Activated B cell treated with CpG ODN at 0.5 μM for 24 hours (primary cell): ENCODE data around the gene MARCHF9. TPM values are rescaled to one million over a fixed set of nuclear protein-coding genes. Genes with fewer than 3 reads are reported as not detected.

Experiments used
- ATAC-seq: fragments of 200-7000 bp; cut with Tn5 transposase; one replicate; pipeline ENCODE4 v1.10.0; 2021; ENCODE audit warnings: low read depth, mild to moderate bottlenecking, moderate library complexity
- CTCF ChIA-PET: fragments of 350-600 bp; sonication (Branson Sonifier 250); formaldehyde crosslinking; loops from one replicate; lab custom pipeline; 2021; ENCODE audit warnings: antibody characterized with exemption; lab: Charles Lee
- POLR2A ChIA-PET: fragments of 350-600 bp; sonication (Branson Sonifier 250); formaldehyde crosslinking; loops from one replicate; lab custom pipeline; 2021; ENCODE audit warnings: antibody characterized with exemption; lab: Charles Lee
- DNase-seq: peaks from one replicate; pipeline ENCODE4 v3.0.0; 2022
- H3K27ac Mint-ChIP-seq: one replicate; pipeline ENCODE4 v1.8.0; 2020; ENCODE audit warnings: mixed read lengths
- H3K27me3 Mint-ChIP-seq: one replicate; pipeline ENCODE4 v1.8.0; 2021; ENCODE audit warnings: mixed read lengths
- H3K36me3 Mint-ChIP-seq: one replicate; pipeline ENCODE4 v1.8.0; 2021; ENCODE audit warnings: low read depth, mixed read lengths
- H3K4me1 Mint-ChIP-seq: one replicate; pipeline ENCODE4 v1.8.0; 2021; ENCODE audit warnings: mixed read lengths
- H3K4me3 Mint-ChIP-seq: one replicate; pipeline ENCODE4 v1.8.0; 2020; ENCODE audit warnings: mild to moderate bottlenecking, mixed read lengths
- H3K9me3 Mint-ChIP-seq: one replicate; pipeline ENCODE4 v1.8.0; 2020; ENCODE audit warnings: mixed read lengths
- intact Hi-C: fragments of 100-400 bp; cut with micrococcal nuclease; formaldehyde crosslinking; loops from one replicate; pipeline ENCODE4 v1.15.1; 2024
- total RNA-seq: library from RNA; stranded (reverse); gene quantifications from 2 replicates; pipeline ENCODE4 v1.2.3, GENCODE V29; 2022
- TF ChIP-seq, protein P1 (sequence below): fragments of 200-600 bp; IDR thresholded peaks from one replicate; pipeline ENCODE4 v1.8.0; 2022; ENCODE audit warnings: antibody characterized with exemption, mild to moderate bottlenecking

The MARCHF9 gene
- total RNA-seq, 1 donor from 2014 or later = 58.2 TPM

- Mint-ChIP-seq H3K27ac (no peak overlapping the region), H3K9me3 (no peaks in the 10 kb centered on the region), H3K36me3 (peaks cover 29% of the 10 kb centered on the region), H3K27me3 (peaks cover 13% of the 10 kb centered on the region), H3K4me1 (peaks cover 35% of the 10 kb centered on the region), H3K4me3 (peak overlapping the region; percentile 89)
- TF ChIP-seq, protein P1, sequence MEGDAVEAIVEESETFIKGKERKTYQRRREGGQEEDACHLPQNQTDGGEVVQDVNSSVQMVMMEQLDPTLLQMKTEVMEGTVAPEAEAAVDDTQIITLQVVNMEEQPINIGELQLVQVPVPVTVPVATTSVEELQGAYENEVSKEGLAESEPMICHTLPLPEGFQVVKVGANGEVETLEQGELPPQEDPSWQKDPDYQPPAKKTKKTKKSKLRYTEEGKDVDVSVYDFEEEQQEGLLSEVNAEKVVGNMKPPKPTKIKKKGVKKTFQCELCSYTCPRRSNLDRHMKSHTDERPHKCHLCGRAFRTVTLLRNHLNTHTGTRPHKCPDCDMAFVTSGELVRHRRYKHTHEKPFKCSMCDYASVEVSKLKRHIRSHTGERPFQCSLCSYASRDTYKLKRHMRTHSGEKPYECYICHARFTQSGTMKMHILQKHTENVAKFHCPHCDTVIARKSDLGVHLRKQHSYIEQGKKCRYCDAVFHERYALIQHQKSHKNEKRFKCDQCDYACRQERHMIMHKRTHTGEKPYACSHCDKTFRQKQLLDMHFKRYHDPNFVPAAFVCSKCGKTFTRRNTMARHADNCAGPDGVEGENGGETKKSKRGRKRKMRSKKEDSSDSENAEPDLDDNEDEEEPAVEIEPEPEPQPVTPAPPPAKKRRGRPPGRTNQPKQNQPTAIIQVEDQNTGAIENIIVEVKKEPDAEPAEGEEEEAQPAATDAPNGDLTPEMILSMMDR = no peak
- ATAC-seq = peak; percentile 13
- ChIA-PET POLR2A (interaction anchor here (0.6 to 6.7 kb wide), 4 partner anchors 8 to 1791 kb away, joined by 3 to 34 read pairs (median 4); partner anchors contain the start of genes CDK4, MARCHF9 and RAB5B), CTCF (interaction anchor here (1.3 to 4.7 kb wide), 2 partner anchors 8 to 140 kb away, joined by 7 to 20 read pairs; no protein-coding TSS in a partner anchor)
- no peak for DNase-seq
- intact Hi-C loops = loop anchor here (2.0 kb wide), 1 partner anchor 18 kb away; the partner anchor contains the start of gene TSFM
These were observed 9.7 kb downstream of the MARCHF9 start for GRCh38 chr12:57764662-57765002.

DNA sequence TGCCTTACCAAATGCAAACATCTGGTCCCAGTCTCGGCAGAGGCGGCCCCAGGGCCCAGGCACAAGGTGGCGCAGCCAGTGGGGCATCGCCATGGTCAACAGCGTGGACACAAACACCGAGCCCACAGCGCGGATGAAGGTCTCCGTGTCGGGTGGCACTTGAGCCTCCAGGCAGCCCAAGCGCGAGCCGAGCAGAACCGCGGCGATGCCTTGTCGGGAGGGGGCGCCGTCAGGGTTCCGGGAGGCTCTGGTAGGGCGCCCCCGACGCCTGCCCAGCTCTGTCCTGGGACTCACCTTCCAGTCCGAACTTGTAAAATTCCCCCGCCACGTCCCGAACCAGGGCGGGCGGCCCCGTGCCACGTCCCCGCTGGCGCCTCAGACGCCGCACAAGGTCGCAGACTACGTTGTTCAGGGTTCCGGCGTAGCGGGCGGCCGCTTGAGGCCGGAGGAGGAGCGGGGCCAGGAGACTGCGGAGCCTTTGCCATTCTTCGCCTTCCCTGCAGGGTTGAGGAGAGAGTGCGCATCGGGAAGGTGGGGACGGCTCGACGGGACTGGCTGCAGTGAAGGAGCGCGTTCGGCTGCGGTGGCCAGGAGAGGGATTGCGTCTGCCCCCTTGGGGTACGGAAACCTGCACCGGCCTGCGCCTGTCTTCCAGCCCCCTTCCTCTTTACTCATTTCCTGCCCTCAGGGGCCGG lies 10.2 kb downstream of the MARCHF9 start:
- Mint-ChIP-seq H3K9me3 (no peaks in the 10 kb centered on the region), H3K27ac (no peak overlapping the region), H3K36me3 (peaks cover 29% of the 10 kb centered on the region), H3K4me3 (peak overlapping the region; percentile 89), H3K4me1 (peaks cover 32% of the 10 kb centered on the region), H3K27me3 (peaks cover 13% of the 10 kb centered on the region)
- intact Hi-C loops = loop anchor here (2.0 kb wide), 1 partner anchor 18 kb away; the partner anchor contains the start of gene TSFM
- TF ChIP-seq, protein P1 = no peak
- ATAC-seq = peak; percentile 83
- CTCF ChIA-PET = interaction anchor here (1.3 to 4.7 kb wide), 2 partner anchors 8 to 139 kb away, joined by 7 to 20 read pairs; no protein-coding TSS in a partner anchor
- DNase-seq = peak; percentile 47
- POLR2A ChIA-PET = interaction anchor here (0.6 to 6.7 kb wide), 4 partner anchors 9 to 1791 kb away, joined by 3 to 34 read pairs (median 3); partner anchors contain the start of genes CDK4, MARCHF9 and RAB5B

DNA sequence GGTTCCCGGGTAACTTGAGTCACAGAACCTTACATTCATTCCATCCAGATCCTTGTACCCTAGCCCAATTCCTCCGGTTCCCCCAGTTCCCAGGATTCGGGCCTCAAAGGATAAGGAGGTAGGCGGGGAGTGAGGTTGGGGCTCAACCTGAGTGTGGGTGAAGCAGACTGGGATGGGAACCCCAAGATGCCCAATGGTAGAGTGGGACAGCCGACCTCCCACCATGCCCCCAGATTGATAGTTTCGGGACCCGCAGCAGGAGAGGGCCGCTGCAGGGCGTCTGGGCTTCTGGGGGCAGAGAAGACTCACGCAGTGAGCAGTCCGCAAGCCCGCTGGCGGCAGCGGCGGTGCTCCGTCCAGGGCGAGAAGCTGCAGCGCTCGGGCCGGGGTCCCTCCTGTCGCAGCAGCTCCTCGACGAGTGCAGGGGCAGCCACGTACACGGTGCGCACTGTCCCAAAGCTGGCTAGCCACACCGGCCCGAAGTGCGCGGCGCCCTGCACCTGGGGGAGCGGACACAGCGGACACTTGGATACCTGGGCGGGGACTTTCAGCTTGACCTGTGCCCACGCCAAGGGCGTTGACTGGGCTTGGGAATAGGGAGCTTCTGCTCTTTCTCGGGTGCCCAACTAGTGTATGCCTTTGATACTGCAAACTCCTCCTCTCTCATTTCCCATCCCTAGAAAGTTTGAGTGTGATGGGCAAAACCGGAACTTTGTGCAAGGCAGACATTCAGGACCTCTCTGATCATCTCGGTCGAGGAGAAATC lies 11.0 kb downstream of the MARCHF9 start:
- Mint-ChIP-seq H3K36me3 (peaks cover 32% of the 10 kb centered on the region), H3K9me3 (no peaks in the 10 kb centered on the region), H3K4me1 (peaks cover 34% of the 10 kb centered on the region), H3K4me3 (peak overlapping the region; percentile 89), H3K27me3 (peaks cover 13% of the 10 kb centered on the region), H3K27ac (no peak overlapping the region)
- ChIA-PET POLR2A (interaction anchor here (0.7 to 6.7 kb wide), 3 partner anchors 10 to 71 kb away, joined by 3 to 34 read pairs (median 3); partner anchors contain the start of genes CDK4 and MARCHF9), CTCF (interaction anchor here (1.0 to 4.7 kb wide), 2 partner anchors 9 to 11 kb away, joined by 3 to 20 read pairs; no protein-coding TSS in a partner anchor)
- ATAC-seq (peak; percentile 22), DNase-seq (no peak)
- TF ChIP-seq, protein P1 = no peak
- intact Hi-C loops = loop anchor here (1.0 to 2.0 kb wide), 2 partner anchors 10 to 17 kb away; partner anchors contain the start of gene TSFM

DNA sequence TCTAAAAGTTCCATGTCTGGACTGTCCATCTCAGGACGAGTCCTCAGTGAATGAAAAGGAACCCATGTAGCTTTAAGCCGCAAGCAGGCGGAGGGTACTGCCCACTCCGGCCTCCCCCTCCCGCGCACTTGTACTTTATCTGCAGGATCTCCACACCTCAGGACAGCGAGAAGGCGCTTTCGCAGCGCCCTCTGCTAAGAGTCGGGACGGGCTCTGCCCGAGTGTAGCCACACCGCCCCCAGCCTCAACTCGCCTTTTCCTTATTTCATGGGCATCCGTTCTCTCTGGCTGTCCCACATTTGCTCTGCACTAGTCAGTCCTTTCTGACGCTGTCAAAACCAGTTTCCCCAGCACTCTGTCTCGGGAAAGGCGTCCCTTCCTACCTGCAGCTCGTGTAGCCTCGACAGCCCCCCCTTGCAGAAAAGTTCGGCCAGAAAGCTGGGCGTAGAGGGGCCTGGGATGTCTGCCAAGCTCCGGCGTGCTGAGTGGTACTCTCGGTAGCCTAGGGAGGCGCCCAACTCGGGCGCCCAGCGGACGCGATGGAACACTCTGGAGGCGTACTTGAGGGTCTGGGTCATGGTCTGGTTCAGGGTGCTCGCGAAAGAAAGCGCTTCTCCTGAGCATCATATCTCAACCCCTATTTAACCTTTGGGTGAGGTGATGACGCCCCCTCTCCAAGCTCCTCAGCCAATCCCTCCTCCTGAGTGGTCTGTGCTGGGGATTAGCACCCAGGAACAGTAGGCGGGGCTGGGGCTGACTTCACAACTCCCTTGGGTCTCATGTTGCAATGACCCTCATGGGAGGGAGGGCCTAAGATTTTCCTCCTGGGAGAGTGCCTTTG lies 11.8 kb downstream of the MARCHF9 start, which contains the start of gene CYP27B1:
Gene CYP27B1 (minus strand): TSS at position 615 of the 841 bp plus-strand sequence. CDS start 37 bp downstream, at position 578.
- Mint-ChIP-seq H3K36me3 (peaks cover 30% of the 10 kb centered on the region), H3K9me3 (no peaks in the 10 kb centered on the region), H3K4me3 (peak within 1 kb of the TSS; percentile 89), H3K4me1 (peaks cover 41% of the 10 kb centered on the region), H3K27ac (no peak within 1 kb of the TSS), H3K27me3 (peaks cover 13% of the 10 kb centered on the region)
- POLR2A ChIA-PET = interaction anchor here (0.7 to 6.7 kb wide), 4 partner anchors 10 to 132 kb away, joined by 3 to 34 read pairs (median 3); partner anchors contain the start of genes CDK4 and MARCHF9
- CTCF ChIA-PET = interaction anchor here (1.0 to 4.7 kb wide), 2 partner anchors 10 kb away, joined by 3 to 20 read pairs; no protein-coding TSS in a partner anchor
- TF ChIP-seq, protein P1 = no peak
- ATAC-seq (no peak), DNase-seq (no peak)
- intact Hi-C loops = loop anchor here (1.0 kb wide), 1 partner anchor 10 kb away; no protein-coding TSS in a partner anchor
